ENCODE results near the gene USP43. TPM values are rescaled to one million over a fixed set of nuclear protein-coding genes. Genes with fewer than 3 reads are reported as not detected.

USP43 gene
- polyA plus RNA-seq, 2 of the 4 experiments (the other 2 are of a cell fraction), result 3.4 to 4.0 TPM

DNA sequence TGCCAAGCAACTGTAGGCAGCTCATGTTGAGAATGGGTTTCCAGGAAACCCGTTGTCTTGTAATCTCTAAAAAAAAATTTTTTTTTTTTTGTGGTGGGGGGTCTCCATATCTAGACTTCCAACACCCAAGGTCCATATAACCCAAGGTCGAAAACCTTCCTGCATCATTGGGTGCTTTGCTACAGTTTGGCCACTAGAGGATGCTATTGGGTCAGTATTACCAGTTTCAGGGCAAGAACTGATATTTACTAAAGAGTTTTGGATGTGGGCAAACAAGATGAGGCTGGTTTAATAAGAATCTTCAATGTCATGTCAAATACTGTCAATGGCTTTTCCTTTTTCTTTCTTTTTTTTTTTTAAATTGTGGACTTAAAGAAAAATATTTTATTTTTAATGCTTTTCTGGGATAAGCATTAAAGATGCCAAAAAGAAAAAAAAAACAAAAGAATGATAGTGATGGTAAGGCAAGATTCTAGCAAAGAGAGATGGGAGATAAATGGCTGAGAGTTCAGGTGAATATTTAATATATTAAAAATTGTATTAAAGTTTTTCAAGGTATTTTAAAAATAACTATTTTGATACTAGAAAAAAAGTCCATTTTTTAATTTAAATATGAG, 83.8 kb downstream of the USP43 start (continued):
- TF ChIP-seq ZFP36 (IDR thresholded peaks at IDR 0.05; ENCODE audit: borderline replicate concordance, partially characterized antibody), result no peak
- no peak for TF ChIP-seq POLR2AphosphoS2 (conservative IDR thresholded peaks at IDR 0.05; ENCODE audit: low read length)
- TF ChIP-seq ESRRA (IDR thresholded peaks at IDR 0.05; ENCODE audit: borderline replicate concordance, low read length), result 0 out of 2 replicates have a peak, but pooled peaks have one; percentile 47
- TF ChIP-seq, protein P1, sequence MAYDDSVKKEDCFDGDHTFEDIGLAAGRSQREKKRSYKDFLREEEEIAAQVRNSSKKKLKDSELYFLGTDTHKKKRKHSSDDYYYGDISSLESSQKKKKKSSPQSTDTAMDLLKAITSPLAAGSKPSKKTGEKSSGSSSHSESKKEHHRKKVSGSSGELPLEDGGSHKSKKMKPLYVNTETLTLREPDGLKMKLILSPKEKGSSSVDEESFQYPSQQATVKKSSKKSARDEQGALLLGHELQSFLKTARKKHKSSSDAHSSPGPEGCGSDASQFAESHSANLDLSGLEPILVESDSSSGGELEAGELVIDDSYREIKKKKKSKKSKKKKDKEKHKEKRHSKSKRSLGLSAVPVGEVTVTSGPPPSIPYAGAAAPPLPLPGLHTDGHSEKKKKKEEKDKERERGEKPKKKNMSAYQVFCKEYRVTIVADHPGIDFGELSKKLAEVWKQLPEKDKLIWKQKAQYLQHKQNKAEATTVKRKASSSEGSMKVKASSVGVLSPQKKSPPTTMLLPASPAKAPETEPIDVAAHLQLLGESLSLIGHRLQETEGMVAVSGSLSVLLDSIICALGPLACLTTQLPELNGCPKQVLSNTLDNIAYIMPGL (CRISPR knock-in tag; IDR thresholded peaks at IDR 0.05; ENCODE audit: borderline replicate concordance), result no peak
- TF ChIP-seq, protein P2, sequence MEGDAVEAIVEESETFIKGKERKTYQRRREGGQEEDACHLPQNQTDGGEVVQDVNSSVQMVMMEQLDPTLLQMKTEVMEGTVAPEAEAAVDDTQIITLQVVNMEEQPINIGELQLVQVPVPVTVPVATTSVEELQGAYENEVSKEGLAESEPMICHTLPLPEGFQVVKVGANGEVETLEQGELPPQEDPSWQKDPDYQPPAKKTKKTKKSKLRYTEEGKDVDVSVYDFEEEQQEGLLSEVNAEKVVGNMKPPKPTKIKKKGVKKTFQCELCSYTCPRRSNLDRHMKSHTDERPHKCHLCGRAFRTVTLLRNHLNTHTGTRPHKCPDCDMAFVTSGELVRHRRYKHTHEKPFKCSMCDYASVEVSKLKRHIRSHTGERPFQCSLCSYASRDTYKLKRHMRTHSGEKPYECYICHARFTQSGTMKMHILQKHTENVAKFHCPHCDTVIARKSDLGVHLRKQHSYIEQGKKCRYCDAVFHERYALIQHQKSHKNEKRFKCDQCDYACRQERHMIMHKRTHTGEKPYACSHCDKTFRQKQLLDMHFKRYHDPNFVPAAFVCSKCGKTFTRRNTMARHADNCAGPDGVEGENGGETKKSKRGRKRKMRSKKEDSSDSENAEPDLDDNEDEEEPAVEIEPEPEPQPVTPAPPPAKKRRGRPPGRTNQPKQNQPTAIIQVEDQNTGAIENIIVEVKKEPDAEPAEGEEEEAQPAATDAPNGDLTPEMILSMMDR (IDR thresholded peaks at IDR 0.05), result peak; percentile 100
- TF ChIP-seq MYC (IDR thresholded peaks at IDR 0.05; ENCODE audit: borderline replicate concordance, low read length), result no peak
- TF ChIP-seq ZC3H11A (IDR thresholded peaks at IDR 0.05), result no peak
- TF ChIP-seq RCOR1 (IDR thresholded peaks at IDR 0.05; ENCODE audit: low read depth, low read length), result no peak

DNA sequence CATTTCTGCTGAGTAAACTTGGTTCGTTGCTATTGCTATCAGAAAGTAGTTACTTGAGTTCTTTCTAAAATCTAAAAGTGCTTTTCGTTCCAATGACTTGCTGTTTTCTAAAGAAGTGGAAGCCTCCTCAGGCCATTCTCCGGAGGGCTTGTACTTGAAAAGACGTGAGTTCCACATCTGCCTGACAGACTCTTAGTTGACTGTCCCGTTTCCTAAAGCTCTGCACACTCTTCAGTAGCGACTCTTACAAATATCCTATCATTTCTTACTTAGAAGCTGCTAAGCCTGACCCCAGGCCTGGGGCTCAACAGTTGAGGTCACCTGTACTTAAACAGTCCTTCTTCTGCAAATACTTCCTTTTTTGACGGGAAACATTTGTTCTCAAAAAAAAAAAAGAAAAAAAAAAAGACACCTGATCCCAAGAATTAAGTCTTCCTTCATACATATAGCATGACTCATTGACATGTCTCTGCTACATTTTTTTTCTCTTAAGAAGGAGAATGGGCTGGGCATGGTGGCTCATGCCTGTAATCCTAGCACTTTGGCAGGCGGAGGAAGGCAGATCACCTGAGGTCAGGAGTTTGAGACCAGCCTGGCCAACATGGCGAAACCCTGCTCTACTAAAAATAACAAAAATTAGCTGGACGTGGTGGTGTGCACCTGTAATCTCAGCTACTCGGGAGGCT, 84.6 kb downstream of the USP43 start:
- CTCF ChIA-PET, result interaction anchor here (0.7 to 19.0 kb wide), 10 partner anchors 10 to 397 kb away, joined by 3 to 344 read pairs (median 4); no protein-coding TSS in a partner anchor
- TF ChIP-seq JUNB (IDR thresholded peaks at IDR 0.05) (peak; percentile 33; the same call in 1 of the 2 replicates), EP300 (IDR thresholded peaks at IDR 0.05) (no peak), KDM5A (IDR thresholded peaks at IDR 0.05) (no peak), FOSL2 (IDR thresholded peaks at IDR 0.05) (peak; percentile 51; the same call in 1 of the 2 replicates), FOSL2 (CRISPR knock-in tag; IDR thresholded peaks at IDR 0.05) (peak; percentile 74), CBX8 (IDR thresholded peaks at IDR 0.05) (no peak), HOXB5 (CRISPR knock-in tag; IDR thresholded peaks at IDR 0.05) (no peak), NFE2L2 (conservative IDR thresholded peaks at IDR 0.05; ENCODE audit: low read length) (peak; percentile 35; the same call in 1 of the 2 replicates), EHF (CRISPR knock-in tag; IDR thresholded peaks at IDR 0.05) (no peak)
- TF ChIP-seq, protein P3, sequence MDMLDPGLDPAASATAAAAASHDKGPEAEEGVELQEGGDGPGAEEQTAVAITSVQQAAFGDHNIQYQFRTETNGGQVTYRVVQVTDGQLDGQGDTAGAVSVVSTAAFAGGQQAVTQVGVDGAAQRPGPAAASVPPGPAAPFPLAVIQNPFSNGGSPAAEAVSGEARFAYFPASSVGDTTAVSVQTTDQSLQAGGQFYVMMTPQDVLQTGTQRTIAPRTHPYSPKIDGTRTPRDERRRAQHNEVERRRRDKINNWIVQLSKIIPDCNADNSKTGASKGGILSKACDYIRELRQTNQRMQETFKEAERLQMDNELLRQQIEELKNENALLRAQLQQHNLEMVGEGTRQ (IDR thresholded peaks at IDR 0.05), result no peak
- Histone ChIP-seq H3K4me1 (peaks cover 13% of the 10 kb centered on the region), H3K4me3 (no peak overlapping the region), H3K27ac (peak overlapping the region; percentile 62 to 84), H3K9me3 (no peaks in the 10 kb centered on the region), H3K4me2 (peak overlapping the region; percentile 25; the same call in 2 of the 3 replicates)
- DNase-seq (ENCODE audit: low read depth in 1 of 2, low spot score in 1 of 2) (peak; percentile 46 to 69), FAIRE-seq (peak; percentile 51), ATAC-seq (peak in 1 of 2 experiments; percentile 46; a peak in 2 of 6 replicates)
- WGBS (ENCODE audit: missing lambda C conversion rate), result 65% methylated on average over 11 of the region's 11 CpGs
- POLR2A ChIA-PET, result interaction anchor here (1.0 kb wide), 1 partner anchor 108 kb away, joined by 4 read pairs; no protein-coding TSS in a partner anchor

DNA sequence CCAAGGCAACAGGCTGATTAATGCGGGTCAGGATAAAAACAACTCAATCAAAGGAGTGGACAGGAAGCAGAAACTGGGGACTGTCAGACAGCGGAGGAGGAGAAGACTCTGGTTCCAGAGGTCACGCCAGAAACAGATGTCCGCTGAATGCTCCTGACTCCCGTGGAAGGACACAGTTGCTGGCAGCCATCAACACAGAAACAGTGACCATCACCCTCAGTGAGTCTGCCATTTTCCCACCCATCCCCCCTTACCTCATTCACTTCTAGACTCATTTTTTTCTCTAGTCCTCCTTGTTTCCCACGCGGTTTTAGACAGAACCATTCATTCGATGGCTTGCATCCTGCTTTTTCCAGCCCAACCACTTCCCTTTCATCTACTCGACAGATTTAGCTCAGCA, 105.2 kb downstream of the USP43 start:
- CTCF ChIA-PET, result interaction anchor here (0.8 to 2.2 kb wide), 6 partner anchors 17 to 180 kb away, joined by 3 to 8 read pairs (median 3); no protein-coding TSS in a partner anchor

More for the DNA sequence above, 105.2 kb downstream of the USP43 start:
- 68% methylated on average over 9 of the region's 9 CpGs for WGBS (ENCODE audit: missing lambda C conversion rate)
- no peak for TF ChIP-seq MAFK (IDR thresholded peaks at IDR 0.05; ENCODE audit: partially characterized antibody)
- TF ChIP-seq, protein P4, sequence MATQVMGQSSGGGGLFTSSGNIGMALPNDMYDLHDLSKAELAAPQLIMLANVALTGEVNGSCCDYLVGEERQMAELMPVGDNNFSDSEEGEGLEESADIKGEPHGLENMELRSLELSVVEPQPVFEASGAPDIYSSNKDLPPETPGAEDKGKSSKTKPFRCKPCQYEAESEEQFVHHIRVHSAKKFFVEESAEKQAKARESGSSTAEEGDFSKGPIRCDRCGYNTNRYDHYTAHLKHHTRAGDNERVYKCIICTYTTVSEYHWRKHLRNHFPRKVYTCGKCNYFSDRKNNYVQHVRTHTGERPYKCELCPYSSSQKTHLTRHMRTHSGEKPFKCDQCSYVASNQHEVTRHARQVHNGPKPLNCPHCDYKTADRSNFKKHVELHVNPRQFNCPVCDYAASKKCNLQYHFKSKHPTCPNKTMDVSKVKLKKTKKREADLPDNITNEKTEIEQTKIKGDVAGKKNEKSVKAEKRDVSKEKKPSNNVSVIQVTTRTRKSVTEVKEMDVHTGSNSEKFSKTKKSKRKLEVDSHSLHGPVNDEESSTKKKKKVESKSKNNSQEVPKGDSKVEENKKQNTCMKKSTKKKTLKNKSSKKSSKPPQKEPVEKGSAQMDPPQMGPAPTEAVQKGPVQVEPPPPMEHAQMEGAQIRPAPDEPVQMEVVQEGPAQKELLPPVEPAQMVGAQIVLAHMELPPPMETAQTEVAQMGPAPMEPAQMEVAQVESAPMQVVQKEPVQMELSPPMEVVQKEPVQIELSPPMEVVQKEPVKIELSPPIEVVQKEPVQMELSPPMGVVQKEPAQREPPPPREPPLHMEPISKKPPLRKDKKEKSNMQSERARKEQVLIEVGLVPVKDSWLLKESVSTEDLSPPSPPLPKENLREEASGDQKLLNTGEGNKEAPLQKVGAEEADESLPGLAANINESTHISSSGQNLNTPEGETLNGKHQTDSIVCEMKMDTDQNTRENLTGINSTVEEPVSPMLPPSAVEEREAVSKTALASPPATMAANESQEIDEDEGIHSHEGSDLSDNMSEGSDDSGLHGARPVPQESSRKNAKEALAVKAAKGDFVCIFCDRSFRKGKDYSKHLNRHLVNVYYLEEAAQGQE (IDR thresholded peaks at IDR 0.05), result no peak
- no peak for TF ChIP-seq JUNB (IDR thresholded peaks at IDR 0.05)
- no peak for TF ChIP-seq MYC (IDR thresholded peaks at IDR 0.05; ENCODE audit: borderline replicate concordance, low read length)
- no peak for TF ChIP-seq CBX8 (IDR thresholded peaks at IDR 0.05)
- TF ChIP-seq GATA3 (IDR thresholded peaks at IDR 0.05; ENCODE audit: borderline replicate concordance), result no peak
- Histone ChIP-seq H3K27ac (no peak overlapping the region), H3K4me2 (no peak overlapping the region), H3K4me1 (no peaks in the 10 kb centered on the region), H3K9me3 (no peaks in the 10 kb centered on the region), H3K4me3 (no peak overlapping the region)
- FAIRE-seq (peak; percentile 54), ATAC-seq (no peak), DNase-seq (ENCODE audit: low read depth in 1 of 2, low spot score in 1 of 2) (no peak)
- POLR2A ChIA-PET, result no interaction called here

Data from A549 (cell line).